Activated T-helper 1 cell treated with anti-CD3 and anti-CD28 coated beads, Interleukin-12 subunit alpha, Interleukin-12 subunit beta, Interleukin-2, Interleukin-4 antibody, amounts not matched to agents 30 ng/mL and 10 ng/mL and 1 ng/mL, durations not matched to agents 14 hours and 24 hours and 36 hours (primary cell): ENCODE measurements around the gene ITM2C. TPM values are rescaled to one million over a fixed set of nuclear protein-coding genes. Genes with fewer than 3 reads are reported as not detected.

Source experiments
- DNase-seq: peaks from one replicate; pipeline ENCODE4 v3.0.0; 2021; ENCODE audit warnings: low spot score
- H3K27ac Mint-ChIP-seq: one replicate; pipeline ENCODE4 v1.8.0; 2021; ENCODE audit warnings: mild to moderate bottlenecking, mixed read lengths
- H3K27me3 Mint-ChIP-seq: one replicate; pipeline ENCODE4 v1.8.0; 2022; ENCODE audit warnings: mild to moderate bottlenecking, moderate library complexity, mixed read lengths; ENCODE audit not compliant: insufficient read depth
- H3K36me3 Mint-ChIP-seq: one replicate; pipeline ENCODE4 v1.8.0; 2021; ENCODE audit warnings: low read depth, mixed read lengths
- H3K4me1 Mint-ChIP-seq: one replicate; pipeline ENCODE4 v1.8.0; 2021; ENCODE audit warnings: low read depth, mixed read lengths
- H3K4me3 Mint-ChIP-seq: one replicate; pipeline ENCODE4 v1.8.0; 2021; ENCODE audit warnings: mild to moderate bottlenecking, moderate library complexity, mixed read lengths
- H3K9me3 Mint-ChIP-seq: one replicate; pipeline ENCODE4 v1.8.0; 2021; ENCODE audit warnings: mixed read lengths
- intact Hi-C: fragments of 100-400 bp; cut with micrococcal nuclease; formaldehyde crosslinking; loops from one replicate; pipeline ENCODE4 v1.15.1; 2024
- total RNA-seq: library from RNA; stranded (reverse); gene quantifications from 2 replicates; pipeline ENCODE4 v1.2.3, GENCODE V29; 2022

Gene ITM2C
- total RNA-seq, 1 donor from 2014 or later: 4.2 TPM

DNA sequence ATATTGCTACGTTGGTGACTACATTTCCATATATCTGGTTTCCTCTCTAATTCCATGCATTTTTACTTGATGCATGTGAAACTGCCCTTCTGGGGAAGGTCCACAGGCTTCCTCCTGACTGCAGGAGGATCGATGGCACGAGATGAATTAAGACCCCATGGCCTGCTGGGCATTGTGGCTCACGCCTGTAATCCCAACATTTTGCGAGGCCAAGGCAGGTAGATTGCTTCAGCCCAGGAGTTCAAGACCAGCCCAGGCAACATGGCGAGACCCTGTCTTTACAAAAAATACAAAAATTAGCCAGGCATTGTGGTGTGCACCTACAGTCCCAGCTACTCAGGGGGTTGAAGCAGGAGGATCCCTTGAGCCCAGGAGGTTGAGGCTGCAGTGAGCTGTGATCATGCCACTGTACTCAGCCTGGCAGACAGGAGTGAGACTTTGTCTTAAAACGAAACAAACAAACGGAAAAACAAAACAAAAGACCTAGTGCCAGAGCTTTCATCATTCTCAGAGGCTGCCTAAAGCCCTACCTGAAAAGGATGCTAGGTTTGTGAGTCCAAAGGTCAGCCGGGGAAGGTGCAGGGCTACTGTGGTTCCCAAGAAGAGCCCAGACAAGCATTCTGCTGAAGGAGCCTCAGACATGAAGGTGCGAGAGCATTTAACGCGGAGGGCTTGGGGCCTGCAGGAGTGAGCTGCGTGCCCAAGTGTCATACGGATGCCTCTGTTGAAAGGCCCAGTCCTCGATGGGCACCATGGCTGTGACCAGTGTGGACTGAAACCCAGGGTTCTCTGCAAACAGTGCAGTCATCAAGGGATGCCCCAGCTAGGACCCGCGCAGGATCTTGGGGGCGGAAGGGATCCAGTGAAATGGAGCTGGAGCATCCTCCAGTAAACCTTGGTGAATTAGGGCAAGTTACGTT lies 38.7 kb downstream of the ITM2C start:
- H3K36me3 Mint-ChIP-seq: no peaks in the 10 kb centered on the region
- intact Hi-C loops: loop anchor here (5.0 kb wide), 1 partner anchor 76 kb away; no protein-coding TSS in a partner anchor
- H3K27me3 Mint-ChIP-seq: peaks cover 61% of the 10 kb centered on the region
- H3K9me3 Mint-ChIP-seq: no peaks in the 10 kb centered on the region
- no peak overlapping the region for H3K27ac Mint-ChIP-seq
- DNase-seq: no peak
- no peak overlapping the region for H3K4me3 Mint-ChIP-seq
- H3K4me1 Mint-ChIP-seq: peaks cover 21% of the 10 kb centered on the region

DNA sequence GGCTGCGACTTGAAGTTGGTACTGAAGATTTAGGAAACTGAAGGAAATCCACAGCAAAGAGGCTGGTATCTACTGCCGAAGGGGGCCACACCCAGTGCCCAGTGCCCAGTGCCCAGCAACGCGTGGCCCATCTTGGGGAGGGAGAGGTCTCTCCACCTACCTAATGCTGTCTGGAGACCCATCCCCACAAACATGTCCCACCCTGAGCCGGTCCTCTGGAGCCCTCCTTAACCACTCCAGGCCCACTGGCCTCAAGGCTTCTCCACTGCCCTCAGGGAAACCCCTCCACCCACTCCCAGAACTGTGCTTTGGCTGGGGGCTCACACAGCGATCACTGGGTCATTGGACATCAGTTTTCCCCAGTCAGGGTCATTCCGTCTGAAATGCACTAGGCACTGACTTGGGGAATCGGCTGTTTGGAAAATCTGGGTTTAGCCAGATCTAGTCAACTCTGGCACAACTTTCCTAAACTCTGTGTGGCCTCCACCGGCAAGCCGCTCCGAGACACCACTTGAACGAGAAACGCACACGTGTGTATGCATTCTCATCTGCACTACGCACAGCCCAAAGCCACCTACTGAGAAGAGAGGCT lies 40.2 kb downstream of the ITM2C start:
- Mint-ChIP-seq H3K36me3 (no peaks in the 10 kb centered on the region), H3K4me3 (no peak overlapping the region), H3K9me3 (no peaks in the 10 kb centered on the region), H3K27ac (no peak overlapping the region), H3K4me1 (peaks cover 33% of the 10 kb centered on the region), H3K27me3 (peaks cover 64% of the 10 kb centered on the region)
- no peak for DNase-seq
- intact Hi-C loops: loop anchor here (1.0 to 5.0 kb wide), 9 partner anchors 14 to 248 kb away; no protein-coding TSS in a partner anchor

DNA sequence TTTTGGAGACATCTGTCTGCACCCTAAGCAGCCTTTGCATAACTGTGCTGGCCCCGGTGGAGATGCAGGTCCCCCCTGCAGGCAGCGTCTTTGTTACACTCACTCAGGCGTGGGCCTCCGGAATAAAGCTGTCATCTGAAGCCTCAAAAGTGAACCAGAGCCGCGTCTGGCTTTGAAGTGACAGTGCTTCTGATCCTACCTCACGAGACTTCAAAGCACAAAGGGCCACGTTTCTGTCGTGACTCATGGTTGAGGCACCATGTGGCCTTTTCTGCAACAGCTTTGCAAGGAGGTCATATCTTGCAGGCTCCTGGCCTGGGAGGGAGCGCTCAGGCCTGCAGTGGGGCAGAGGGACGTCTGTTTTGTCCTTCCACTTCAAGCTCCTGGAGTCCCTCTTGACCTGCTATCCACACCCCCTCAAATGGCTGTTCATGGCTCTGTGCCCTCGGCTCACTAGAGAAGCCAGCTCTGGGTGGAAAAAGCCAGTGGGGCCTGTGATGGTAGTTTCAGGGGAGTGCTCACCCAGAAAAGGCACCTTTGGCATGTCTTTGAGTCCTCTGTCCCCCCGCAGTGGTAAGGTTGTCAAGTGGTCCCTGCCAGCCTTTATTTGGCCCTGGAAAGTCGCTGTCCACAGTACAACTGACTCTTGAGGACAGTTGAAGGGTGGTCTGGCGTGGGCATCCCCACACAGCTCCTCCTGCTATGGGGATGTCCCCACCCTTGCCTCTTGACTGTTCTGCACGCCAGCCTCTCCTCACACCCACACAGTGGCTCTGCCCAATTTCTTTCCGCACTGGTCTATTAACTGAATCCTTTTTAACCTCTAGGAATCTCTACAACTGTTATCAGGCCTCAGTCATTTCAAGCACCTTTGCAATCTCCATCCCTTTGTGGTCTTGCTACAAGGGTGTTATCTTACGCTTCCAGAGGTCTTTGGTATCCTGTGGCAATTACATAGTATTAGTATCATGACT lies 41.0 kb downstream of the ITM2C start:
- no peaks in the 10 kb centered on the region for H3K9me3 Mint-ChIP-seq
- H3K27me3 Mint-ChIP-seq: peaks cover 66% of the 10 kb centered on the region
- intact Hi-C loops: loop anchor here (1.0 to 5.0 kb wide), 8 partner anchors 14 to 248 kb away; no protein-coding TSS in a partner anchor
- no peak overlapping the region for H3K4me3 Mint-ChIP-seq
- peak overlapping the region; percentile 46 for H3K27ac Mint-ChIP-seq
- H3K36me3 Mint-ChIP-seq: no peaks in the 10 kb centered on the region
- DNase-seq: peak; percentile 37
- peaks cover 36% of the 10 kb centered on the region for H3K4me1 Mint-ChIP-seq

DNA sequence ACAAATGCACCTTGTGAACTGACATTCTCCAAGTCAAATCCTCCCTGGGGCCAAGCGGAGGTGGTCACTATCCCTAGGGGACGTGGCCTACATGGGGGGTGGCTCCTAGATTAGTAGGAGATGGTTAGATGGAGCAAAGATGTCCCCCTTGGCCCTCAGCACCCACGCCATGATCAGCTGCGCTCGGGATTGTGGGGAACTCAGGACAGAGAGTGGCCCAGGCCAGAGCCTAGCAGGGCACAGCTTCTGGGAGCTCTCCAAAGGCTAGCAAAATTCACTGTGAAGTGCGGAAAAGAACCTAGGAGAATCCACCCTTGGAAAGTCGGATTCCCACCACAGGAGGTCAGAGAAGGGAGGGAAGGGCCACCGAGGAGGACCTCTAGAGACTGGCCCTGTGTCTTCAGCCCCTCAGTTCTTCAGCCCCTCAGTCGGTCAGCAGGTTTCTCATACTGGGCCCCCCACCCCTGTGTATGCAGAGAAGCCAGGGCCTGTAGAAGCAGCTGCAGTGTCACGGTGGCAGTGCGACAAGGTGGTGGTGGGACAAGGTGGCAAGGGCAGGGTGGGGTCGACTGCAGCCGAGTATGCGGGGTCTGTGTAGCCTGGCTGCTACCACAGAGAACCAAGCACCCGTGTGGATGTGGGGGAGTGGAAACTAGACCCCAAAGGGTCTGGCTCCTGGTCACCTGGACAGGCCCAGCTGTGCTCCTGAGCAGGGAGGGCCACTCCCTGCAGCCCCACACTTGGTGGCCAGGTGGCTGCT lies 41.9 kb downstream of the ITM2C start:
- Mint-ChIP-seq H3K4me3 (no peak overlapping the region), H3K9me3 (no peaks in the 10 kb centered on the region), H3K27ac (no peak overlapping the region), H3K27me3 (peaks cover 64% of the 10 kb centered on the region), H3K4me1 (peaks cover 37% of the 10 kb centered on the region), H3K36me3 (no peaks in the 10 kb centered on the region)
- intact Hi-C loops: loop anchor here (5.0 kb wide), 1 partner anchor 249 kb away; no protein-coding TSS in a partner anchor
- DNase-seq: no peak

DNA sequence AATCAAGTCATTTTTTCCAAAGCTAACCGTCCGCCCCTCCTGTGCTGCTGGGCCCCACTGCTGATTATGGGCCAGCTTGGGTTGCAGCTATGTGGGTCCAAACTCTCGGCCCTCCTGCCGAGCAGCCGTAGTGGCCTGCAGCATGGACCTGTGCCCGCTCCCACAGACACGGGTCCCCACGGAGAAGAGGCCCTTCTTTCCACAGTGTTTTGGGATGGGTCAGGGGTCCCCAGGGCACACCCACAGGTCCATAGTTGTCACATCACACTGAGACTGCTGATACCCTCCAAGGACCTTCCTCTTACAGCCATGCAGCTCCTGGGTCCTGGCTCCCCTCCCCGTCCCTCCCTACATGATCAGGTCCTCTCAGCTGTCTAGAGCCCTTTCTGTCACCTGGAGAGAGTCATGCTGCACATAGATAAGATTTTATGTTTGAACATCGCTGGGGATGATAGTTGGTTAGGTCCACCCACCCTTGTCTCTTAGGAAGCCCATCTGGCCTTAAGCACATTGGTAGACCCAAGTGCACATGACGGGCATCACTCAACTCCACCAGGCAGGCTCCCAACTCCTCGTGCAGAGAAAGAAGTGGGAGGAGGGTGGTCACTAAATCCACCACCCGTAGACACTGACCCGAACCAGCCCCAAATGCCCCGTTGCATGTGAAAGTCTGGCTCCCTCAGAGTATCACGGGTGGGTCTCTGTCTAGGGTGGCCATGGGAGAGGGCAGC lies 42.8 kb downstream of the ITM2C start:
- Mint-ChIP-seq H3K4me1 (peaks cover 37% of the 10 kb centered on the region), H3K27ac (no peak overlapping the region), H3K36me3 (no peaks in the 10 kb centered on the region), H3K4me3 (no peak overlapping the region), H3K27me3 (peaks cover 60% of the 10 kb centered on the region), H3K9me3 (no peaks in the 10 kb centered on the region)
- intact Hi-C loops: loop anchor here (5.0 kb wide), 1 partner anchor 250 kb away; no protein-coding TSS in a partner anchor
- DNase-seq: no peak

DNA sequence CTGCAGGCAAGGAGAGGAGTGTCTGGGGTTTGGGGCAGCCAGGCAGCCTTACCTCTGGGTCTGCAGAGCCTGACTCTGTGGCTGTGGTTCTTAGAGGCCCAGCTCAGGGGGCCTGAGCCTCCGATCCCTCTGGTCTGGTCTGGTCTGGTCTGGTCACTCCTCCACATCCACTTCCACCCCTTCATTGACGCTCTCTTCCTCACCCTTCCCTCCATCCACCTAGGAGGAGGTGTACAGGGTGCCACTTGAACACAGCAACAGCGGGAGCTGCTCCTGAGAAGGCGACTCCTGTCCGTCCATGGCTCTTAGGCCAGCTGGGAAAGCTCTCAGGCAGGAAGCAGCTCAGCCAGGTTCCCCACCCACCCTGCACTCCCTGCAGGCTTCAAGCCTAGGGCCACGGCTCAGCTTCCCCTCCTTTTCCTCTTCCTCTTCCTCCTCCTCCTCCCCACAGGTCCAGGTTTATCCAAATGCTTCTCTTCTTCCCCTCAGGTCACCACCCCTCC lies 43.4 kb downstream of the ITM2C start:
- peaks cover 37% of the 10 kb centered on the region for H3K4me1 Mint-ChIP-seq
- peaks cover 60% of the 10 kb centered on the region for H3K27me3 Mint-ChIP-seq
- intact Hi-C loops: loop anchor here (5.0 kb wide), 1 partner anchor 251 kb away; no protein-coding TSS in a partner anchor
- H3K9me3 Mint-ChIP-seq: no peaks in the 10 kb centered on the region
- DNase-seq: no peak
- H3K36me3 Mint-ChIP-seq: no peaks in the 10 kb centered on the region
- H3K27ac Mint-ChIP-seq: peak overlapping the region; percentile 29
- no peak overlapping the region for H3K4me3 Mint-ChIP-seq

DNA sequence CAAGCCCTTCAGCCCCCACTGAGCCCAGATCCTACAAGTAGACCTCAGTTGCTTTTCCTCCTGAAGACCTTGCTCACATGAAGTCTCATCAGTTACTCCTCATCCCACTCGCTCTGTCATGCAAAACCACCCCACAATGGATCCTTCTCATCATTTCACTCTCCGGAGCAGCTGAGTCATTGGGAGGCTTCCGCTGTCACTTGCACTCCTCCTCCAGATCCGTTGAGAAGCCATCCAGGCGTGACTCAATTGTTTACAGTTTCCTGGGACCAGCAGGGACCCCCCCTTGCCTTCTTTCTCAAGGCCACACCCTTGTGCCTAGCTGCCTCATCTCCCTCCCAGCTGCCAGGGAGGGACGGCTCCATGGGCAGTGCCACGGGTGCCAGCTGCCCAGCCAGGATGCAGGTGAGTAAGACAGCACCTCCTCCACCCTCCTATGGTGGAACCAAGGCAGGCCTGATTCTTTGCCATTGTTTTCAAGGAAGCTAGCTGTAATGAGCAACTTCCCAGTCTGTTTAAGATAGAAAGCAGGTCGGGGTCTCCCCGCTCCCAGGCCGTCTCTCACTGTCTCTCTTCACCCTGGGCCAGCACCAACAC lies 44.0 kb downstream of the ITM2C start:
- intact Hi-C loops: loop anchor here (5.0 kb wide), 1 partner anchor 251 kb away; no protein-coding TSS in a partner anchor
- no peaks in the 10 kb centered on the region for H3K36me3 Mint-ChIP-seq
- peaks cover 41% of the 10 kb centered on the region for H3K4me1 Mint-ChIP-seq
- no peaks in the 10 kb centered on the region for H3K9me3 Mint-ChIP-seq
- no peak overlapping the region for H3K4me3 Mint-ChIP-seq
- H3K27me3 Mint-ChIP-seq: peaks cover 59% of the 10 kb centered on the region
- DNase-seq: no peak
- peak overlapping the region; percentile 29 for H3K27ac Mint-ChIP-seq

DNA sequence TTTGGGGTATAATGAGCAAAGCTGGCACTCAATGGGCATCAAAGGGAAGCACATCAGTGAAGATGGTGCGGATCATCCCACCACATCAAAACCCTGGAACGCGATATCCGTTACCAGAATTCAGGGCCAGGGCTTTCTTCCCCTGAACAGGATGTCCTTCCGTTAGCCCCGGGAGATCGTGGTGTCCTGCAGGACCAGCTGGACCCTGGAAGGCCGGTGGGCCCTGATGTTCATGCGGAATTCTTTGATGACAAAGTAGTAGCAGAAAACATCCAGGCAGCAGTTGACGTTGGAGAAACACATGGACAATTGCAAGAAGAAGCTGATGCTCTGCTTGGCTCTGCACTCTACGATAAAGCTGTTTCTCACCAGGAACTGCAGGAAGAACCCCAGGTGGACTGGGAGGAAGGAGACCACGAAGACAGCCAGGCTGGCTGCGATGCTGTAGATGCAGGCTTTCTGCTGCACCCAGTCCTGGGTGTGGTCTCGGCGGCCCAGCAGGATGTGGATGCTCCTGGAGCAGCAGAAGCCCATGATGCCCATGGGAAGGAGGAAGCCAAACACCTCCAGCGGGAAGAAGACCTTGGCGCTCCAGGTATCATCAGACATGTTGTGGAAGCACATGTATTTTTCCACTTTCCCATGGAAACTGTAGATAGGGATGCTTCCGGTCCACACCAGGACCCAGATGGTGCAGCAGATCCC lies 45.3 kb downstream of the ITM2C start:
- intact Hi-C loops: loop anchor here (5.0 kb wide), 1 partner anchor 253 kb away; no protein-coding TSS in a partner anchor
- no peak for DNase-seq
- H3K36me3 Mint-ChIP-seq: no peaks in the 10 kb centered on the region

DNA sequence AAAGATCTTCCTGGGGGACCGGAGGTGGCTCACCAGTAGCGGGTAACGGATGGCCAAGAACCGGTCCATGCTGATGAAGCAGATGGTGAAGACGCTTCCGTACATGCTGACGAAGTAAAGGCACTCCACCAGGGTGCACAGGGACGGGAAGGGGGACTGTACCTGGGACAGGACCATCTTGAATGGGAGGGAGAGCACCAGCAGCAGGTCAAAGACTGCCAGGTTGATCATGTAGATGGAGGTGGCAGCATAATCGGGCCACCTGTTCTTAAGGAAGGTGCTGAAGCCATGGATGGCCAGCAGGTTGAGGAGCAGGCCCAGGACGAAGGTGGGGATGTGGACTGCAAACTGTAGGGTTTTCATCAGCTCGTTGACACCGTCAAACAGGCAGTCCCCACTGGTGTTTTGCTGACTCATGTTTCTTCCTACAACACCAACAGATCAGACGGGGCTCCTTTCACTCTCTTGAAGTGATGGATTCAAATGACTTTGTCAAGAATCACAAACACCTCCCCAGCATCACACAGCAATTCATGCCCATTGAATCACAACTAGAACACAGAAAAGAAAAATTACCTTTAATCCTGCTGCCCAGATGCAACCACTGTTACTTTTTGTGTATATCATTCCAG lies 45.9 kb downstream of the ITM2C start:
- intact Hi-C loops: no loop called here
- H3K27me3 Mint-ChIP-seq: peaks cover 56% of the 10 kb centered on the region
- no peaks in the 10 kb centered on the region for H3K9me3 Mint-ChIP-seq

More for the DNA sequence above, 45.3 kb downstream of the ITM2C start:
- Mint-ChIP-seq H3K27me3 (peaks cover 62% of the 10 kb centered on the region), H3K27ac (no peak overlapping the region), H3K4me1 (peaks cover 43% of the 10 kb centered on the region), H3K4me3 (no peak overlapping the region), H3K9me3 (no peaks in the 10 kb centered on the region)

DNA sequence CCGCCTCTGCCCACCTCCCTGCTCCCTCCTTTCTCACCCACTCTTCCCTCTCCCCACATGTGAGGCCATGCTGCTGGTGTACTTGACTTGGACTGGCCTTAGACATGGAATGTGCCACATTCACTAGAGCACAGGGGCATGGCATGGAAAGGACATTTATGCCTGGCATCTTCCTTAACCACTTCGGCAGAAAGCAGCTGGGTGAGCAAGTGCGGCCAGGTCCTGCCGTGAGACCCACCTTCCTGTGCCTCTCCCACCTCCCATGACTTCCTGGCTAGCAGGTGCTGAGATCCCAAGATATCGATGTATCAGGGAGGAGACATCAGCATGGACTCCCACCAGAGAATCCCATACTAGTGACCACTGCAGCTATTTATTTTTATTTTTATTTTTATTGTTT lies 47.3 kb downstream of the ITM2C start:
- H3K27ac Mint-ChIP-seq: no peak overlapping the region
- H3K4me1 Mint-ChIP-seq: peaks cover 27% of the 10 kb centered on the region
- no peaks in the 10 kb centered on the region for H3K9me3 Mint-ChIP-seq
- intact Hi-C loops: no loop called here
- H3K36me3 Mint-ChIP-seq: no peaks in the 10 kb centered on the region
- H3K27me3 Mint-ChIP-seq: peaks cover 58% of the 10 kb centered on the region
- DNase-seq: no peak
- H3K4me3 Mint-ChIP-seq: no peak overlapping the region

More for the DNA sequence above, 45.9 kb downstream of the ITM2C start:
- no peak overlapping the region for H3K27ac Mint-ChIP-seq
- H3K4me1 Mint-ChIP-seq: peaks cover 36% of the 10 kb centered on the region
- no peak for DNase-seq
- H3K4me3 Mint-ChIP-seq: no peak overlapping the region
- H3K36me3 Mint-ChIP-seq: no peaks in the 10 kb centered on the region
